GM12874 (cell line): ENCODE results near the gene NDUFC1.

Experiments used
- CTCF ChIP-seq: IDR thresholded peaks from 2 replicates; pipeline ENCODE4 v1.5.1; 2011; ENCODE audit warnings: low read depth, mild to moderate bottlenecking, control low read depth, low read length, moderate library complexity; ENCODE audit not compliant: insufficient read depth

The NDUFC1 gene

DNA sequence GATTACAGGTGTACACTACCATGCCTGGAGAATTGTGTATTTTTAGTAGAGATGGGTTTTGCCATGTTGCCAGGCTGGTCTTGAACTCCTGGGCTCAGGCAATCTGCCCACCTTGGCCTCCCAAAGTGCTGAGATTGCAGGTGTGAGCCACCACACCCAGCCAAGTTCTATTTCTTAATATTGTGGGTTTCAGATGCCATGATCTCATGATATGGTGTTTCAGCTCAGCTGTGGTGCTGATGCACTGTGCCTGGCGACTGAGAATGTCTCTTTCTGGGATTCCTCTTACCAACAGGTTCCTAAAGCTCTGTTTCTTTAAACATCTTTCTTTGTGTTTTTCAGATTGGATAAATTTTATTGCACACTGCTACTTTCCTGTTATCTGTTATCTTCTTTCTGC, 17.3 kb upstream of the NDUFC1 start:
- TF ChIP-seq CTCF: no peak

- no peak for TF ChIP-seq CTCF
Measured at GRCh38 chr4:139317635-139318034, 15.4 kb upstream of the NDUFC1 start.

GRCh38 chr4:139316733-139317132, 14.5 kb upstream of the NDUFC1 start:
- no peak for TF ChIP-seq CTCF

- no peak for TF ChIP-seq CTCF
Measured at GRCh38 chr4:139315221-139315675, 13.0 kb upstream of the NDUFC1 start.

DNA sequence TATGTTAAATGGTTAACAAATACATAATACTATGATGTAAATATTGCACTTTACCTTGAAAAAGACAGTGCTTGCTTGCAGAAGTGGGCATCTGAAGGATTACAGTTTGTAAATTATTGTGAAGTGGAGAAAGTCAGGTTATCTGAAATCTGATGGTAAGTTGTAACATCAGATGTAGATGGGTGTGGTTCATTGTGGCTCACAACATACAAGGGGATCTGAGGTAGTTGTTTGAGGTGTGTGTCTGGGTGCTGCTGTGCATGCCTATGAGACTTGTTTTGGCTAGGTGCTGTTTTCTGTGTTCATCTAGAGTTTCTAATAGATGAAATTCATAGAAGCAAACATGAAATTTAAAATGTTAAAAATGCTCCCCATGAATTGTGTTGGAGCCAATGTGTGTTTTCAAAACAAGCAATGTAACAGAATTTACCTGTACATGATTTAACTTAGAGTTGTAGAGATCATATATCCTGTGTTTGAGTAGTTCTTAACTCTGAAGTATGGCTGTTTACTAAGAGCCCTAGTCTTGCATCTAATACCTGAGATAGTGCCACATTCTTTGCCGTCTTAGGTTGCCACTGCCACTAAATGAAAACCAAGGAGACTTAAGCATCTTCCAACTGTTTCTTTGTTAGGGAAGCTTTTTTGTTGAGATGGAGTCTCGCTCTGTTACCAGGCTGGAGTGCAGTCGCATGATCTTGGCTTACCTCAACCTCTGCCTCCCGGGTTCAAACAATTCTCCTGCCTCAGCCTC, 11.9 kb upstream of the NDUFC1 start:
- TF ChIP-seq CTCF: no peak

GRCh38 chr4:139312552-139313332, 10.5 kb upstream of the NDUFC1 start:
- no peak for TF ChIP-seq CTCF

GRCh38 chr4:139311909-139312308, 9.6 kb upstream of the NDUFC1 start:
- TF ChIP-seq CTCF: no peak
